CD14-positive monocyte (primary cell): Measurements from ENCODE around the gene IRAK1. TPM values are rescaled to one million over a fixed set of nuclear protein-coding genes. Genes with fewer than 3 reads are reported as not detected.

ENCODE experiments used
- DNase-seq, 3 donors: peaks; one replicate each; pipeline ENCODE4 v3.0.0-alpha.2; 2011 to 2022
- H2AFZ ChIP-seq: 2 replicates; pipeline ENCODE4 v1.6.0; 2012; ENCODE audit warnings: mild to moderate bottlenecking, low read depth, low read length, inconsistent platforms; ENCODE audit not compliant: insufficient read depth, poor library complexity, severe bottlenecking
- H3K27ac ChIP-seq, 2 donors: 1 replicate in 1 of 2; 2 replicates in 1 of 2; pipeline ENCODE4 v1.5.1; 2012 to 2013; ENCODE audit warnings: low read length in 2 of 2, control low read depth in 1 of 2, inconsistent platforms in 1 of 2, low read depth in 1 of 2, mild to moderate bottlenecking in 1 of 2
- H3K27me3 ChIP-seq, 2 donors: one replicate each; pipeline versions ENCODE4 v1.6.0 to v1.6.1; 2011 to 2013; ENCODE audit warnings: low read length in 2 of 2; ENCODE audit not compliant: control insufficient read depth in 2 of 2, insufficient read depth in 2 of 2
- H3K36me3 ChIP-seq, 2 donors: replicated peaks in 1 of 2; 1 replicate in 1 of 2; 2 replicates in 1 of 2; pipeline versions ENCODE4 v1.5.1 to v1.6.1; 2012 to 2013; ENCODE audit warnings: low read length in 2 of 2, control low read depth in 1 of 2, inconsistent platforms in 1 of 2, mild to moderate bottlenecking in 1 of 2; ENCODE audit not compliant: insufficient read depth in 2 of 2, control insufficient read depth in 1 of 2
- H3K4me1 ChIP-seq, 2 donors: 1 replicate in 1 of 2; 2 replicates in 1 of 2; pipeline versions ENCODE4 v1.5.1 to v1.6.1; 2012 to 2013; ENCODE audit warnings: low read length in 2 of 2, control low read depth in 1 of 2, inconsistent platforms in 1 of 2, mild to moderate bottlenecking in 1 of 2, moderate library complexity in 1 of 2; ENCODE audit not compliant: insufficient read depth in 2 of 2, control insufficient read depth in 1 of 2
- H3K4me2 ChIP-seq: replicated peaks from 2 replicates; pipeline ENCODE3; 2012; ENCODE audit warnings: low read length, moderate library complexity, mild to moderate bottlenecking; ENCODE audit not compliant: poor library complexity, severe bottlenecking; ENCODE audit errors: extremely low read depth
- H3K4me3 ChIP-seq, 3 experiments: fragments of 200-600 bp in 1 of 3; sonication (generic) in 1 of 3; replicated peaks in 1 of 3; 1 replicate in 2 of 3; 2 replicates in 1 of 3; pipeline ENCODE4 v1.5.1; 2011 to 2013; ENCODE audit warnings: low read length in 3 of 3, mild to moderate bottlenecking in 3 of 3, control low read depth in 2 of 3, low read depth in 2 of 3, inconsistent platforms in 1 of 3, moderate library complexity in 1 of 3
- H3K79me2 ChIP-seq: 2 replicates; pipeline ENCODE4 v1.6.0; 2012; ENCODE audit warnings: mild to moderate bottlenecking, control low read depth, inconsistent platforms, low read length, moderate library complexity; ENCODE audit not compliant: insufficient read depth
- H3K9ac ChIP-seq: 2 replicates; pipeline ENCODE4 v1.6.0; 2017; ENCODE audit warnings: low read length, mild to moderate bottlenecking; ENCODE audit not compliant: insufficient read depth, poor library complexity, severe bottlenecking
- H3K9me3 ChIP-seq, 2 donors: replicated peaks in 1 of 2; 1 replicate in 1 of 2; 2 replicates in 1 of 2; pipeline versions ENCODE4 v1.5.1 to v1.6.1; 2012 to 2013; ENCODE audit warnings: low read length in 2 of 2, control low read depth in 1 of 2; ENCODE audit not compliant: control insufficient read depth in 1 of 2, insufficient read depth in 1 of 2
- H4K20me1 ChIP-seq: 2 replicates; pipeline ENCODE4 v1.6.0; 2012; ENCODE audit warnings: mild to moderate bottlenecking, low read length, control low read depth, moderate library complexity; ENCODE audit not compliant: insufficient read depth
- H3K27ac Mint-ChIP-seq, 7 donors: one replicate each; pipeline ENCODE4 v1.8.0; 2020; ENCODE audit warnings: mild to moderate bottlenecking in 7 of 7, mixed read lengths in 7 of 7, moderate library complexity in 6 of 7, inconsistent platforms in 2 of 7
- H3K27me3 Mint-ChIP-seq, 3 donors: one replicate each; pipeline ENCODE4 v1.8.0; 2021 to 2022; ENCODE audit warnings: low read depth in 3 of 3, mild to moderate bottlenecking in 3 of 3, mixed read lengths in 3 of 3, moderate library complexity in 3 of 3, inconsistent platforms in 1 of 3
- H3K36me3 Mint-ChIP-seq, 2 donors: one replicate each; pipeline ENCODE4 v1.8.0; 2020; ENCODE audit warnings: mixed read lengths in 2 of 2, inconsistent platforms in 1 of 2, mild to moderate bottlenecking in 1 of 2
- H3K4me1 Mint-ChIP-seq: one replicate; pipeline ENCODE4 v1.8.0; 2020; ENCODE audit warnings: mild to moderate bottlenecking, mixed read lengths
- H3K4me3 Mint-ChIP-seq, 2 donors: one replicate each; pipeline ENCODE4 v1.8.0; 2020; ENCODE audit warnings: mild to moderate bottlenecking in 2 of 2, mixed read lengths in 2 of 2, moderate library complexity in 1 of 2
- H3K9me3 Mint-ChIP-seq, 7 donors: one replicate each; pipeline ENCODE4 v1.8.0; 2020 to 2022; ENCODE audit warnings: mixed read lengths in 7 of 7, mild to moderate bottlenecking in 6 of 7, moderate library complexity in 6 of 7, inconsistent platforms in 2 of 7
- WGBS: methylation state at CpG from one replicate; pipeline ENCODE4 v1.1.5; 2013; ENCODE audit warnings: missing lambda C conversion rate; ENCODE audit not compliant: insufficient coverage; 5-methylcytosine and 5-hydroxymethylcytosine counted together
- intact Hi-C, 2 donors: fragments of 100-400 bp; cut with micrococcal nuclease; formaldehyde crosslinking; loops; one replicate each; pipeline versions ENCODE4 v1.15.0 to v1.15.1; 2023
- polyA plus RNA-seq, 3 donors: library from polyadenylated mRNA; depleted of rRNA in 1 of 3; unstranded in 2 of 3; stranded (reverse) in 1 of 3; fragments of 300-500 nt in 2 of 3; fragments of >200 nt in 1 of 3; fragmentation: Illumina TruSeq in 2 of 3; gene quantifications; 1 replicate in 2 of 3; 2 replicates in 1 of 3; pipeline ENCODE4 v1.2.3, GENCODE V29; 2012 to 2021
- TF ChIP-seq, protein P1 (sequence below): fragments of 200-600 bp; IDR thresholded peaks from one replicate; pipeline ENCODE4 v1.8.0; 2022; ENCODE audit warnings: antibody characterized with exemption, mild to moderate bottlenecking

IRAK1 gene
- polyA plus RNA-seq, 3 donors, result 47.8 to 109 (median 49.5) TPM

DNA sequence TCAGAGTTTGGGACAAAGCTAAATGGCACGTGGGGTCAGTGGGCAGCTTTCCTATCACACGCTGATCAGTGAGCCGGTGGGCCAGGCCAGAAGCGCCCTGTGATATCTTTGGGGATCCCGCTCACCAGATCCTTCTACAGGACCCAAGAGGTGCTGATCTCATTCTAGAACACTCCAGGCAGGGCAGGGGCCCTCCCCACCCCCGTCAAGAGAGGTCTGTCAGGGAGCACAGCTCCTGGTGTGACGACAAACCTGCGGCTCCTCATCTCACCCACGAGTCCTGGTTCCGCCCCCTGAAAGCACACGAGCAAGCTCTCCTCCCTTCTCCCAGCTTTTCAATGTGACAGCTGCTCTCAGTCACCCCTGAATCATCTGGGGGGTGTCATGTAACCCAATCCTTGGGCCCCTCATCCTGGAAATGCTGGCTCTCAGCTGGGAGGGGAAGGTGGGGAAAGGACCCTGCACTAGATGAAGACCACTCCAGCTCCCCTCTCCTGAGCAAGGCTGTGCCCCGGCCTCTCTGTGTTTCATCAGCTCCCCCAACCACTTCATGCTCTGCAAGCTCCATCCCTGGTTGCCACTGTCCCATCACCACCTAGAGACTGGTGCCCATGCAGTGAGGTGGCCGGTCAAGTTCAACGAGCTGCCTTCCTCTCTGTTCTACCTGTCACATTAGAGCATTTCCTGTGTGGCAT is 52.7 kb downstream of the IRAK1 start:
- peaks cover 35% of the 10 kb centered on the region for H3K4me1 Mint-ChIP-seq
- peak overlapping the region; percentile 38 for H3K9ac ChIP-seq
- peaks cover 79% of the 10 kb centered on the region for H4K20me1 ChIP-seq
- peaks cover 20 to 48% of the 10 kb centered on the region in 2 donors for H3K36me3 Mint-ChIP-seq
- WGBS, result 64% methylated on average over 4 of the region's 14 CpGs
- H2AFZ ChIP-seq, result no peak overlapping the region
- H3K36me3 ChIP-seq, result peaks cover 26 to 35% of the 10 kb centered on the region in 2 donors
- no peaks in the 10 kb centered on the region for H3K9me3 ChIP-seq
- DNase-seq, result no peak
- no peaks in the 10 kb centered on the region for H3K27me3 ChIP-seq
- peaks cover 38 to 44% of the 10 kb centered on the region in 2 donors for H3K4me1 ChIP-seq
- TF ChIP-seq, protein P1, sequence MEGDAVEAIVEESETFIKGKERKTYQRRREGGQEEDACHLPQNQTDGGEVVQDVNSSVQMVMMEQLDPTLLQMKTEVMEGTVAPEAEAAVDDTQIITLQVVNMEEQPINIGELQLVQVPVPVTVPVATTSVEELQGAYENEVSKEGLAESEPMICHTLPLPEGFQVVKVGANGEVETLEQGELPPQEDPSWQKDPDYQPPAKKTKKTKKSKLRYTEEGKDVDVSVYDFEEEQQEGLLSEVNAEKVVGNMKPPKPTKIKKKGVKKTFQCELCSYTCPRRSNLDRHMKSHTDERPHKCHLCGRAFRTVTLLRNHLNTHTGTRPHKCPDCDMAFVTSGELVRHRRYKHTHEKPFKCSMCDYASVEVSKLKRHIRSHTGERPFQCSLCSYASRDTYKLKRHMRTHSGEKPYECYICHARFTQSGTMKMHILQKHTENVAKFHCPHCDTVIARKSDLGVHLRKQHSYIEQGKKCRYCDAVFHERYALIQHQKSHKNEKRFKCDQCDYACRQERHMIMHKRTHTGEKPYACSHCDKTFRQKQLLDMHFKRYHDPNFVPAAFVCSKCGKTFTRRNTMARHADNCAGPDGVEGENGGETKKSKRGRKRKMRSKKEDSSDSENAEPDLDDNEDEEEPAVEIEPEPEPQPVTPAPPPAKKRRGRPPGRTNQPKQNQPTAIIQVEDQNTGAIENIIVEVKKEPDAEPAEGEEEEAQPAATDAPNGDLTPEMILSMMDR, result no peak
- H3K27ac Mint-ChIP-seq, result peak overlapping the region; percentile 77 to 96 (median 90)
- H3K9me3 Mint-ChIP-seq, result peaks cover 0 to 19% (median 8%) of the 10 kb centered on the region in 7 donors
- H3K27me3 Mint-ChIP-seq, result peaks cover 0 to 42% (median 0%) of the 10 kb centered on the region in 3 donors
- H3K27ac ChIP-seq, result peak overlapping the region; percentile 71 to 78
- H3K4me3 Mint-ChIP-seq, result peak overlapping the region; percentile 85 to 99
- H3K79me2 ChIP-seq, result peaks cover 88% of the 10 kb centered on the region
- intact Hi-C loops, result no loop called here
- peak overlapping the region in 1 of 3 experiments; percentile 100 for H3K4me3 ChIP-seq
- peak overlapping the region; percentile 87 for H3K4me2 ChIP-seq

DNA sequence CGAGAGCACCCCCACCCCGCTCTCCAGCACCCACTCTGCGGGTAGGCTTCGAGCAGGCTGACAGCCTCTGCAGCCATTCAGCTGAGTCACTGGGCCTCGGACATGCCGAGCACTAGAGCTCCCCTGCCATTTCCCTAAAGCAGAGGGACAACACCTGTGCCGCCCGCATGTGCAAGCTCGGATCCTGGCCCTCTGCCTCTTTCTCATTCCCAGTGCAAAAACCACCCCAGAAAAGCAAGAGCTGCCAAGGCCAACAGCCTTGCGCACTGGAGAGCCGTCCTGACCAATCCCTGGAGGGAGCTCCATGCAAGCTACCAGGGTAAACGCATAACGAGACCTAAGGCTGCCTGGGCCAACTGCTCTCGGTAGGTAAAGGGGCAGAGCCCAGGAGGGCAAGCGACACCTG is 53.4 kb downstream of the IRAK1 start:
- Histone ChIP-seq H3K4me2 (peak overlapping the region; percentile 1), H3K4me3 (no peak overlapping the region), H3K36me3 (peaks cover 33 to 42% of the 10 kb centered on the region in 2 donors), H3K9me3 (no peaks in the 10 kb centered on the region), H2AFZ (no peak overlapping the region), H3K4me1 (peaks cover 38 to 44% of the 10 kb centered on the region in 2 donors), H3K27ac (no peak overlapping the region), H3K9ac (no peak overlapping the region), H3K27me3 (no peaks in the 10 kb centered on the region), H4K20me1 (peaks cover 86% of the 10 kb centered on the region), H3K79me2 (peaks cover 95% of the 10 kb centered on the region)
- intact Hi-C loops, result no loop called here
- Mint-ChIP-seq H3K36me3 (peaks cover 21 to 55% of the 10 kb centered on the region in 2 donors), H3K27me3 (peaks cover 0 to 40% (median 0%) of the 10 kb centered on the region in 3 donors), H3K4me3 (no peak overlapping the region), H3K4me1 (peaks cover 35% of the 10 kb centered on the region), H3K27ac (peak overlapping the region in 5 of 7 donors; percentile 28 to 94 (median 54)), H3K9me3 (peaks cover 0 to 15% (median 5%) of the 10 kb centered on the region in 7 donors)
- DNase-seq, result no peak
- TF ChIP-seq, protein P1, result no peak
- WGBS, result 65% methylated on average over 4 of the region's 15 CpGs
